Measurements from ENCODE around the gene KCNQ1OT1.

Gene KCNQ1OT1

DNA sequence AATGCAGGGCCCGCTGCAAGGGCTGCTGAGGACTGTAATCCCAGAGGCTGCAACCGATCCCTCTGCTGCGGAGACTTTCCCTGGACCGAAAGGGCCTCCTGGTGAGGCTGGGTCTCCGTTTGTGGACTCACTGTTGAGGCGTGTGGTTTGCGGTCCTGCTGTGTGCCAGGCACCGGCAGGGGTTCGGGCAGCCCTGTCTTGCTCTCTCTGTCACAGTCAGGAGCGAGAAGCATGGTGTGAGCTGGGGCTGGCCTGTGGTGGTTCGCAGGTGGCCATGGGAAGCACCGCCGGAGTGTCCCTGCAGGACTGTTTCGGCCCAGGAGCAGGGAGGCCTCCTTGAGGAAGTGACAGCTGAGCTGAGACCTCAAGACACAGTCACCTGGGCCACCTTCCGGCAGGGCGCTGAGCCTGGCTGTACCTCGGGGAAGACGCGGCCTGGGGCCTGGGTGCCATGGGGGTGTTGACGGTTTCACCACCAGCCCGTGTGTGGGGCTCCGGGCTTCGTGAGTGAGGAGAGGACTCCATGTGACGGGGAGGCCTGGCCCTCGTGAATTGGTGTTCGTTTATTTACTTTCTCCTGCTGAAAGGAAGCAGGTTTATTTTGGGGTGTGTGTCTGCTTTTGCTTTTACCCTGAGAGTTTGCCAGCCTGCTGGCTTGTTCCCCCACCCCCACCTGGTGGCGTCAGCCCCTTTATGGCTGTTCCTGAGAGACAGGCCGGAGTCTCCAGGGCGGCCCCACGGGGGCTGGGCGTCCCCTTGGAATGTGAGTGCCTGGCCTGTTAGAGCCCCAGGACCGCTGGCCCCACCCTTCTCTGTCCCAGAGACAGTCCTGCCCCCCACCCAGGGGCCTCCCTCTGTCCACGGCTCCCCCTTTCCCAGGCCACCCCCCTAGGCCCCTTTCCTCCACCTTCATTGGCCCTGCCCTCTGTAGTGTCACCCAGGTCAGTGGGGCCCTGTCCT is 122.5 kb downstream of the KCNQ1OT1 start:
- TF ChIP-seq, protein P1, sequence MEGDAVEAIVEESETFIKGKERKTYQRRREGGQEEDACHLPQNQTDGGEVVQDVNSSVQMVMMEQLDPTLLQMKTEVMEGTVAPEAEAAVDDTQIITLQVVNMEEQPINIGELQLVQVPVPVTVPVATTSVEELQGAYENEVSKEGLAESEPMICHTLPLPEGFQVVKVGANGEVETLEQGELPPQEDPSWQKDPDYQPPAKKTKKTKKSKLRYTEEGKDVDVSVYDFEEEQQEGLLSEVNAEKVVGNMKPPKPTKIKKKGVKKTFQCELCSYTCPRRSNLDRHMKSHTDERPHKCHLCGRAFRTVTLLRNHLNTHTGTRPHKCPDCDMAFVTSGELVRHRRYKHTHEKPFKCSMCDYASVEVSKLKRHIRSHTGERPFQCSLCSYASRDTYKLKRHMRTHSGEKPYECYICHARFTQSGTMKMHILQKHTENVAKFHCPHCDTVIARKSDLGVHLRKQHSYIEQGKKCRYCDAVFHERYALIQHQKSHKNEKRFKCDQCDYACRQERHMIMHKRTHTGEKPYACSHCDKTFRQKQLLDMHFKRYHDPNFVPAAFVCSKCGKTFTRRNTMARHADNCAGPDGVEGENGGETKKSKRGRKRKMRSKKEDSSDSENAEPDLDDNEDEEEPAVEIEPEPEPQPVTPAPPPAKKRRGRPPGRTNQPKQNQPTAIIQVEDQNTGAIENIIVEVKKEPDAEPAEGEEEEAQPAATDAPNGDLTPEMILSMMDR (IDR thresholded peaks at IDR 0.05) = no peak
- DNase-seq = peak; percentile 12 to 54

DNA sequence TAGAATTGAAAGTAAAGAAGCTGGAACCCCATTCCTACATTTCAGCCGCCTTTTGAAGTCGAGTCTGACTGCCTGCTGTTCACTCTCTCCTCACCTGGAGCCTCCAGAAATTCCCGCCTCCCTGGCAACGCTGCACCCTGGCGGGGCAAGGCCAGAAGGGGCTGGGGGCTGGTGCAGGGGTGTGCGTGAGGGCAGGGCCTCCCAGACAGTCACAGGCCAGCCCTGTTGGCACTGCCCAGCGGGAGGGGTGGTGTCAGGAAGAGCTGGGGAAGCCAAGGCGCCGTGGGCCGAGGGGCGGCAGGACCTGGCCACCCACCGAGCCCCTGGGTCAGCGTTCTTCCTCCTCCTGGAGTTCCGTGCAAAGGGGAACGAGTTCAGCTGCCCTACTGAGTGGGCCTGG is 123.2 kb downstream of the KCNQ1OT1 start:
- H3K27me3 ChIP-seq = no peaks in the 10 kb centered on the region
- H3K4me3 ChIP-seq = no peak overlapping the region
- no peak overlapping the region for H3K27ac ChIP-seq
- peaks cover 0 to 6% (median 0%) of the 10 kb centered on the region in 4 donors for H3K4me1 ChIP-seq
- DNase-seq = peak in 1 of 2 donors; percentile 48
- intact Hi-C loops (cut with DNase I; ENCODE audit: low total_unique reads) = no loop called here
- TF ChIP-seq, protein P1 (IDR thresholded peaks at IDR 0.05) = no peak
- no peaks in the 10 kb centered on the region for H3K36me3 ChIP-seq
- H3K9me3 ChIP-seq = no peaks in the 10 kb centered on the region

More for the DNA sequence above, 122.5 kb downstream of the KCNQ1OT1 start:
- intact Hi-C loops (cut with DNase I; ENCODE audit: low total_unique reads) = no loop called here
- Histone ChIP-seq H3K9me3 (no peaks in the 10 kb centered on the region), H3K36me3 (no peaks in the 10 kb centered on the region), H3K27me3 (no peaks in the 10 kb centered on the region), H3K27ac (no peak overlapping the region), H3K4me1 (peaks cover 0 to 6% (median 0%) of the 10 kb centered on the region in 4 donors), H3K4me3 (no peak overlapping the region)

DNA sequence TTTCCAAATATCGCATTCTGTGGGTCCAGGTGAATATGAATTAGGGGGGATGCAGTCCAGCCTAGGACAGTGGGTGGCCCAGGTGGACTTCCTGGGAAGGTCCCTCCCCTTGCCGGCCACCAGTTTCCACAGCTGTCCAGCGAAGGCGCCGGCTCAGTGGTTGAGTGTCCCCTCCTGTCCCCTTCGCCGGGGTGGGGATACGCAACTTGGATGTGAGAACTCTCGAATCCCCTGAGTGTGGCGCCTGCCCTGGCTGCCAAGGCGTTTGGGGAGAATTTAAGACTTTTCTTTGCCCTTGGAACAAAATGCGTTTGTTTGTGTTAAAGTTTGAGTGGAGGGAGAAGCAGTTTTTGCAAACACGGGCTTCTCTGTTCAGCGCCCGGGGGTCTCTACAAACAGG is 123.7 kb downstream of the KCNQ1OT1 start:
- H3K9me3 ChIP-seq = no peaks in the 10 kb centered on the region
- intact Hi-C loops (cut with DNase I; ENCODE audit: low total_unique reads) = no loop called here
- H3K4me1 ChIP-seq = peaks cover 0 to 6% (median 0%) of the 10 kb centered on the region in 4 donors
- no peaks in the 10 kb centered on the region for H3K27me3 ChIP-seq
- H3K36me3 ChIP-seq = no peaks in the 10 kb centered on the region
- TF ChIP-seq, protein P1 (IDR thresholded peaks at IDR 0.05) = no peak
- no peak overlapping the region for H3K27ac ChIP-seq
- no peak overlapping the region for H3K4me3 ChIP-seq
- DNase-seq = peak; percentile 16 to 54

DNA sequence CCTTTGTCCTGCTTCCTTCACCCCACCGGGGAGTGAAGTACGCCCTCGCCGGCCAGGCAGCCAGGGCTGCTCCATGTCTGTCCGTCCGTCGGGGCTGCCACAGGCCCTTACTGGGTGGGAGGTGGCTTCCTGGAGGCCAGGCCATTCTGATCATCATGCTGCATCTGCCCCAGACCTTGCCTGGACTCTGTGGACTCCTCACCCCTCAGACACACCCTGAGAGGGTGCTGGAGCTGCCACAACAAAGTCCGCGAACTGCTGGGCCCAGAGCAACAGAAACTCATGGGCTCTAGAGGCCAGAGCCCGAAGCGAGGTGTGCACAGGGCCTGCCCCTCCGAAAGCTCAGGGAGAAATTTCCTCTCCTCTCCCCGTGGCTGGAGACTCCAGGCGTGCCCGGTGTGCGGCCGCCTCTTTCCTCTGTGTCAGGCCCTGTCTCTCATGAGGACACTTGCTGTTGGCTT is 124.2 kb downstream of the KCNQ1OT1 start:
- Histone ChIP-seq H3K4me3 (no peak overlapping the region), H3K27me3 (no peaks in the 10 kb centered on the region), H3K4me1 (peaks cover 0 to 6% (median 0%) of the 10 kb centered on the region in 4 donors), H3K9me3 (no peaks in the 10 kb centered on the region), H3K27ac (no peak overlapping the region), H3K36me3 (no peaks in the 10 kb centered on the region)
- TF ChIP-seq, protein P1 (IDR thresholded peaks at IDR 0.05) = no peak
- peak; percentile 11 to 41 for DNase-seq
- intact Hi-C loops (cut with DNase I; ENCODE audit: low total_unique reads) = no loop called here

DNA sequence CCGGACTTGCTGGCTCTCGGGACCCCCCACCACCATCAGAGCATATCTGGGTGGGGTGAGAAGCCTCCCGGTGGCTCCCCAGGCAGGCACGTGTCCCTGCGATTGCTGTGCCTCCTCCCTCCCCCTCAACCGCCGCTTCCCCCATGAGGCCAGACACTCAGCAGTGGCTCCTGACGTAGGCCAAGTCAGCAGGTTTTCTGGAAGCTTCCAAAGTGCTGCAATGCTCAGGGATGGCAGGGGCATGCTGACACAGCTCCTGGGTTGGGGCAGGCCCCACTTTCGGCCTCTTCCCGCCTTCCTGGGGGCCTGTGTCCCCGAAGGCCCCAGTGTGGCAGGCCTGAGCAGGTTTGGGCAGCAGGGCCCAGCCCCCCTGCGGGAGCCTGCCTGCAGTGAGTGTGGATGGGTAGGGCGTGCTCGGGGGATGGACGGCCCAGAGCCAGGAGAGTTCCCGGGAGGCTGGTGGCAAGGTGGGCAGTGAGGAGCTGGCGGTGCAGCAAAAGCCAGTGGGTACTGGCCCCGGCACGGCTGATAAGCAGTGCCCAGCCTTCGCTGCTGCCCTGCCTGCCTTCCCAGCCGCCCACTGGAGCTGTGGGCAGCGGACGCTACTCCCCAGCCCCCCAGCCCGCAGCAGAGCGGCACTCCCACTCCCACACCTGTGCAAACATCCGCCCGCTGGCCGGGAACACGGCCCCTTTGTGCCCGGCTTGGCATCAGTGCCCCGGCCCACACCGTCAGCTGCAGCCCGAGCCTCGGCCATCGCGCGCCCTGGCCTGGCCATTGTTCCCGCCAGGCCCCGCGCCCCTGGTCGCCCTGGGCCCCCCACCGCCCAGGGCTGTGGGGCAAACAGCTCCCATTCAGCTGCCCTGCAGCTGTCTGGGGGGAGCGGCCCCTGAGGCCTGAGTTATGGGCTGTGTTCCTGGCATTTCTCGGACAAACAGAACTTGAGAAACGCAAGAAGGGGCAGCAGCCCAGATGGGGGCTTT is 125.0 kb downstream of the KCNQ1OT1 start:
- DNase-seq = peak; percentile 17 to 59
- H3K9me3 ChIP-seq = no peaks in the 10 kb centered on the region
- no peak overlapping the region for H3K4me3 ChIP-seq
- intact Hi-C loops (cut with DNase I; ENCODE audit: low total_unique reads) = no loop called here
- no peaks in the 10 kb centered on the region for H3K4me1 ChIP-seq
- TF ChIP-seq, protein P1 (IDR thresholded peaks at IDR 0.05) = no peak
- no peak overlapping the region for H3K27ac ChIP-seq
- no peaks in the 10 kb centered on the region for H3K27me3 ChIP-seq
- H3K36me3 ChIP-seq = no peaks in the 10 kb centered on the region
